Endothelial cell of umbilical vein (primary cell): ENCODE data around the gene RAB1B. TPM values are rescaled to one million over a fixed set of nuclear protein-coding genes. Genes with fewer than 3 reads are reported as not detected.

Source experiments
- BruUV-seq: library from RNA; stranded (reverse); fragments of 400-500 nt; replicated peaks from 2 replicates; lab custom pipeline; 2021; lab: Mats Ljungman, UMichigan
- CTCF ChIA-PET: fragments of 300-600, 350-600 bp; sonication (Branson Sonifier 250); formaldehyde crosslinking; loops from one replicate; lab custom pipeline; 2021; ENCODE audit warnings: antibody characterized with exemption, inconsistent platforms; lab: Charles Lee
- POLR2A ChIA-PET: fragments of 300-600, 350-600 bp; sonication (Branson Sonifier 250); formaldehyde crosslinking; loops from one replicate; lab custom pipeline; 2021; ENCODE audit warnings: antibody characterized with exemption, inconsistent platforms; lab: Charles Lee
- DNase-seq: peaks from one replicate; pipeline ENCODE4 v3.0.0-alpha.2; 2011; ENCODE audit warnings: low read depth, low spot score
- FAIRE-seq: peaks from 2 replicates; lab custom pipeline; 2011; peaks lifted over from hg19 to GRCh38; lab: Jason Lieb, UNC
- H2AFZ ChIP-seq: 2 replicates; pipeline ENCODE4 v1.6.0; 2012; ENCODE audit warnings: low read depth, low read length, control low read depth, inconsistent platforms
- H3K27ac ChIP-seq: 2 replicates; pipeline ENCODE4 v1.5.1; 2011; ENCODE audit warnings: low read depth, mild to moderate bottlenecking, control low read depth, low read length, moderate library complexity; ENCODE audit not compliant: insufficient read depth
- H3K27me3 ChIP-seq, 2 experiments: 2 replicates each; pipeline versions ENCODE4 v1.6.0 to v1.6.1; 2011; ENCODE audit warnings: low read length in 2 of 2, mixed read lengths in 1 of 2; ENCODE audit not compliant: control insufficient read depth in 2 of 2, insufficient read depth in 2 of 2
- H3K36me3 ChIP-seq, 2 experiments: 2 replicates in 1 of 2; 3 replicates in 1 of 2; pipeline ENCODE4 v1.5.1; 2011; ENCODE audit warnings: low read length in 2 of 2, mild to moderate bottlenecking in 1 of 2, moderate library complexity in 1 of 2; ENCODE audit not compliant: control insufficient read depth in 2 of 2, insufficient read depth in 2 of 2; ENCODE audit errors: extremely low read depth in 1 of 2
- H3K4me1 ChIP-seq: 3 replicates; pipeline ENCODE4 v1.5.1; 2011; ENCODE audit warnings: mild to moderate bottlenecking, low read length; ENCODE audit not compliant: control insufficient read depth, insufficient read depth; ENCODE audit errors: extremely low read depth
- H3K4me2 ChIP-seq: 2 replicates; pipeline ENCODE4 v1.6.1; 2011; ENCODE audit warnings: low read length, control low read depth, mixed read lengths; ENCODE audit not compliant: insufficient read depth
- H3K4me3 ChIP-seq, 3 experiments: fragments of 200-600 bp in 1 of 3; sonication (generic), shearing (Covaris generic) in 1 of 3; replicated peaks in 1 of 3; 2 replicates each; pipeline ENCODE4 v1.5.1; 2011 to 2016; ENCODE audit warnings: control low read depth in 3 of 3, low read length in 3 of 3, mild to moderate bottlenecking in 2 of 3, inconsistent platforms in 1 of 3, low read depth in 1 of 3, moderate library complexity in 1 of 3; ENCODE audit not compliant: insufficient read depth in 1 of 3
- H3K79me2 ChIP-seq: 2 replicates; pipeline ENCODE4 v1.6.0; 2012; ENCODE audit warnings: low read length, inconsistent platforms; ENCODE audit not compliant: control insufficient read depth, insufficient read depth
- H3K9ac ChIP-seq: replicated peaks from 2 replicates; pipeline ENCODE3; 2011; ENCODE audit warnings: low read length, control low read depth; ENCODE audit not compliant: insufficient read depth; ENCODE audit errors: extremely low read depth
- H3K9me1 ChIP-seq: replicated peaks from 3 replicates; pipeline ENCODE4 v1.6.0; 2011; ENCODE audit warnings: mild to moderate bottlenecking, low read length; ENCODE audit not compliant: control insufficient read depth, insufficient read depth; ENCODE audit errors: extremely low read depth
- H3K9me3 ChIP-seq: replicated peaks from 2 replicates; pipeline ENCODE4 v1.5.1; 2012; ENCODE audit warnings: low read length, inconsistent platforms; ENCODE audit not compliant: control insufficient read depth, insufficient read depth
- H4K20me1 ChIP-seq: replicated peaks from 2 replicates; pipeline ENCODE3; 2011; ENCODE audit warnings: mild to moderate bottlenecking, low read length; ENCODE audit not compliant: control insufficient read depth, insufficient read depth; ENCODE audit errors: extremely low read depth
- CTCF ChIP-seq, 2 donors: IDR thresholded peaks; 1 replicate in 1 of 2; 2 replicates in 1 of 2; pipeline ENCODE4 v1.5.1; 2011; ENCODE audit warnings: low read length in 2 of 2, mild to moderate bottlenecking in 2 of 2, moderate library complexity in 2 of 2, control low read depth in 1 of 2, inconsistent platforms in 1 of 2, low read depth in 1 of 2; ENCODE audit not compliant: insufficient read depth in 1 of 2; ENCODE audit errors: extremely low read depth in 1 of 2
- MYC ChIP-seq: IDR thresholded peaks from one replicate; pipeline ENCODE4 v1.6.1; 2011; ENCODE audit warnings: mild to moderate bottlenecking, low read depth, low read length
- POLR2A ChIP-seq: IDR thresholded peaks from 2 replicates; pipeline ENCODE4 v1.6.1; 2012; ENCODE audit warnings: low read depth, mild to moderate bottlenecking, control low read depth, low read length
- POLR2AphosphoS5 ChIP-seq: IDR thresholded peaks from 2 replicates; pipeline ENCODE4 v1.6.1; 2012; ENCODE audit warnings: low read depth, mild to moderate bottlenecking, control low read depth, low read length, moderate library complexity; ENCODE audit not compliant: insufficient read depth
- dilution Hi-C: fragments of 300-500 bp; cut with MboI; formaldehyde crosslinking; loops from one replicate; pipeline ENCODE4 v1.15.0; 2019; ENCODE audit warnings: low sequenced_read_pairs; ENCODE audit not compliant: extremely low pct_ligation_motif_present
- intact Hi-C: fragments of 100-400 bp; cut with micrococcal nuclease; formaldehyde crosslinking; loops from one replicate; pipeline ENCODE4 v1.10.0; 2022
- polyA plus RNA-seq, 4 experiments: library from polyadenylated mRNA; depleted of rRNA in 3 of 4; stranded (reverse) in 3 of 4; unstranded in 1 of 4; fragments of >200 nt; gene quantifications; 2 replicates each; pipeline versions ENCODE4 v1.2.1 to v1.2.3, GENCODE V29; 2011 to 2012; ENCODE audit warnings: missing spikeins in 1 of 4
- total RNA-seq: library from RNA; stranded (reverse); gene quantifications from 2 replicates; pipeline ENCODE4 v1.2.3, GENCODE V29; 2021

Gene RAB1B
- total and polyA plus RNA-seq, 2 donors (not counting 3 experiments of a cell fraction or from before 2014, with no cell fraction given) = 171 to 383 TPM

- POLR2A ChIA-PET = interaction anchor here (1.3 kb wide), 1 partner anchor 15 kb away, joined by 4 read pairs; no protein-coding TSS in a partner anchor
- CTCF ChIA-PET = interaction anchor here (0.6 to 4.0 kb wide), 4 partner anchors 9 to 17 kb away, joined by 3 to 56 read pairs (median 6); partner anchors contain the start of genes CD248 and RIN1
- Histone ChIP-seq H3K4me2 (no peak overlapping the region), H3K79me2 (no peaks in the 10 kb centered on the region), H3K4me3 (no peak overlapping the region), H3K27ac (no peak overlapping the region), H3K9me3 (no peaks in the 10 kb centered on the region), H3K9me1 (no peaks in the 10 kb centered on the region), H4K20me1 (no peaks in the 10 kb centered on the region), H3K36me3 (no peaks in the 10 kb centered on the region), H3K4me1 (peaks cover 7% of the 10 kb centered on the region), H3K27me3 (no peaks in the 10 kb centered on the region), H3K9ac (no peak overlapping the region), H2AFZ (no peak overlapping the region)
- TF ChIP-seq MYC (no peak), CTCF (IDR thresholded peaks at IDR 0.05; ENCODE audit: extremely low read depth in 1 of 2, insufficient read depth in 1 of 2, low read depth in 1 of 2, low read length in 2 of 2) (no peak), POLR2A (no peak), POLR2AphosphoS5 (no peak)
- FAIRE-seq = no peak
- BruUV-seq = no TSS peak
- dilution Hi-C loops = no loop called here
- intact Hi-C loops = no loop called here
- no peak for DNase-seq
Observed at GRCh38 chr11:66326261-66327111, 58.0 kb downstream of the RAB1B start.

Other genes starting within 250 kb of the RAB1B start
- gene CATSPER1, start 242.2 kb upstream of the RAB1B start, total RNA-seq = 1.0 and 1.3 TPM in 2 replicates
- gene CATSPER1, start 242.2 kb upstream of the RAB1B start, polyA plus RNA-seq = 0.68 and 0.89 TPM in 2 replicates
- gene GAL3ST3, start 219.5 kb upstream of the RAB1B start, total RNA-seq = not detected in 2 replicates
- 0.15 and 0.24 TPM in 2 replicates for gene GAL3ST3, start 219.5 kb upstream of the RAB1B start, polyA plus RNA-seq
- gene SF3B2, start 216.3 kb upstream of the RAB1B start, total RNA-seq = 179 and 196 TPM in 2 replicates
- gene SF3B2, start 216.3 kb upstream of the RAB1B start, polyA plus RNA-seq = 99.4 and 132 TPM in 2 replicates
- gene PACS1, start 198.4 kb upstream of the RAB1B start, total RNA-seq = 52.8 and 64.4 TPM in 2 replicates
- gene PACS1, start 198.4 kb upstream of the RAB1B start, polyA plus RNA-seq = 24.8 and 26.4 TPM in 2 replicates
- 39.2 and 40.5 TPM in 2 replicates for gene KLC2, start 10.9 kb upstream of the RAB1B start, total RNA-seq
- 20.7 and 24.0 TPM in 2 replicates for gene KLC2, start 10.9 kb upstream of the RAB1B start, polyA plus RNA-seq
- 0.78 and 1.2 TPM in 2 replicates for gene CNIH2, start 9.5 kb downstream of the RAB1B start, total RNA-seq
- 0.46 and 0.91 TPM in 2 replicates for gene CNIH2, start 9.5 kb downstream of the RAB1B start, polyA plus RNA-seq
- gene YIF1A, start 20.5 kb downstream of the RAB1B start, total RNA-seq = 104 and 123 TPM in 2 replicates
- gene YIF1A, start 20.5 kb downstream of the RAB1B start, polyA plus RNA-seq = 271 and 383 TPM in 2 replicates
- not detected in 2 replicates for gene TMEM151A, start 23.3 kb downstream of the RAB1B start, total RNA-seq
- gene TMEM151A, start 23.3 kb downstream of the RAB1B start, polyA plus RNA-seq = 0.03 TPM in 1 of 2 replicates, not detected in the other
- gene CD248, start 48.4 kb downstream of the RAB1B start, total RNA-seq = not detected in 2 replicates
- gene CD248, start 48.4 kb downstream of the RAB1B start, polyA plus RNA-seq = 0.03 and 0.10 TPM in 2 replicates
- 9.1 and 10.2 TPM in 2 replicates for gene RIN1, start 67.8 kb downstream of the RAB1B start, total RNA-seq
- gene RIN1, start 67.8 kb downstream of the RAB1B start, polyA plus RNA-seq = 4.4 and 4.7 TPM in 2 replicates
- gene BRMS1, start 76.5 kb downstream of the RAB1B start, total RNA-seq = 51.1 and 53.1 TPM in 2 replicates
- 43.8 and 51.4 TPM in 2 replicates for gene BRMS1, start 76.5 kb downstream of the RAB1B start, polyA plus RNA-seq
- 21.2 and 22.7 TPM in 2 replicates for gene B4GAT1, start 79.0 kb downstream of the RAB1B start, total RNA-seq
- gene B4GAT1, start 79.0 kb downstream of the RAB1B start, polyA plus RNA-seq = 21.6 and 23.7 TPM in 2 replicates
- 4.8 and 5.2 TPM in 2 replicates for gene SLC29A2, start 103.1 kb downstream of the RAB1B start, total RNA-seq
- gene SLC29A2, start 103.1 kb downstream of the RAB1B start, polyA plus RNA-seq = 2.4 TPM in 2 replicates
- gene NPAS4, start 152.4 kb downstream of the RAB1B start, total RNA-seq = not detected in 2 replicates
- gene NPAS4, start 152.4 kb downstream of the RAB1B start, polyA plus RNA-seq = not detected in 2 replicates
- gene MRPL11, start 170.2 kb downstream of the RAB1B start, total RNA-seq = 69.1 and 72.1 TPM in 2 replicates
- gene MRPL11, start 170.2 kb downstream of the RAB1B start, polyA plus RNA-seq = 52.2 and 54.9 TPM in 2 replicates
- gene PELI3, start 198.3 kb downstream of the RAB1B start, total RNA-seq = 2.9 and 5.5 TPM in 2 replicates
- 2.8 and 3.0 TPM in 2 replicates for gene PELI3, start 198.3 kb downstream of the RAB1B start, polyA plus RNA-seq
- 46.4 and 56.0 TPM in 2 replicates for gene DPP3, start 211.8 kb downstream of the RAB1B start, total RNA-seq
- gene DPP3, start 211.8 kb downstream of the RAB1B start, polyA plus RNA-seq = 50.4 and 55.8 TPM in 2 replicates
- gene BBS1, start 242.0 kb downstream of the RAB1B start, total RNA-seq = 29.5 and 32.9 TPM in 2 replicates
- 27.7 and 29.2 TPM in 2 replicates for gene BBS1, start 242.0 kb downstream of the RAB1B start, polyA plus RNA-seq